ENCODE results near the gene DHRS7B. TPM values are rescaled to one million over a fixed set of nuclear protein-coding genes. Genes with fewer than 3 reads are reported as not detected.
"Not testable (repeated sequence)": the region's sequence is repeated elsewhere in the genome, so short reads cannot be mapped to it uniquely, and the experiment has no call there.

Gene DHRS7B
- total RNA-seq, 2 experiments from 2014 or later, result 18.8 to 19.0 TPM

GRCh38 chr17:21119919-21120249, 6.9 kb upstream of the DHRS7B start:
- Mint-ChIP-seq H3K4me1 (peaks cover 9% of the 10 kb centered on the region), H3K27ac (no peak overlapping the region), H3K4me3 (no peak overlapping the region)

GRCh38 chr17:21124086-21124485, 2.7 kb upstream of the DHRS7B start:
- no peaks in the 10 kb centered on the region for H3K9me3 Mint-ChIP-seq (ENCODE audit: low read depth)
- no peak overlapping the region for H3K27ac Mint-ChIP-seq
- peaks cover 2% of the 10 kb centered on the region for H3K36me3 Mint-ChIP-seq
- H3K27me3 Mint-ChIP-seq, result peaks cover 7% of the 10 kb centered on the region
- no peak for ATAC-seq
- DNase-seq, result no peak
- CTCF ChIA-PET, result no interaction called here
- no peak overlapping the region for H3K4me3 Mint-ChIP-seq
- H3K4me1 Mint-ChIP-seq, result peaks cover 36% of the 10 kb centered on the region

More at GRCh38 chr17:21119919-21120249, 6.9 kb upstream of the DHRS7B start:
- no peaks in the 10 kb centered on the region for H3K9me3 Mint-ChIP-seq (ENCODE audit: low read depth)
- CTCF ChIA-PET, result interaction anchor here (0.5 to 7.2 kb wide), 28 partner anchors 9 to 433 kb away, joined by 3 to 44 read pairs (median 4); partner anchors contain the start of genes TMEM11 and USP22
- no peak for DNase-seq
- peaks cover 10% of the 10 kb centered on the region for H3K27me3 Mint-ChIP-seq
- no peaks in the 10 kb centered on the region for H3K36me3 Mint-ChIP-seq
- ATAC-seq, result no peak

GRCh38 chr17:21124517-21124916, 2.2 kb upstream of the DHRS7B start:
- CTCF ChIA-PET; H3K36me3 Mint-ChIP-seq; ATAC-seq; H3K27ac Mint-ChIP-seq; H3K27me3 Mint-ChIP-seq; DNase-seq; H3K4me3 Mint-ChIP-seq; H3K9me3 Mint-ChIP-seq (ENCODE audit: low read depth): not testable (repeated sequence)
- H3K4me1 Mint-ChIP-seq, result peaks cover 34% of the 10 kb centered on the region

- DNase-seq (peak; percentile 68), ATAC-seq (no peak)
- CTCF ChIA-PET, result interaction anchor here (1.2 to 3.3 kb wide), 5 partner anchors 26 to 387 kb away, joined by 3 to 10 read pairs (median 6); partner anchors contain the start of gene USP22
- peaks cover 3% of the 10 kb centered on the region for H3K36me3 Mint-ChIP-seq
- H3K9me3 Mint-ChIP-seq (ENCODE audit: low read depth), result no peaks in the 10 kb centered on the region
- H3K4me3 Mint-ChIP-seq, result peak overlapping the region; percentile 98
- peak overlapping the region; percentile 95 for H3K27ac Mint-ChIP-seq
- peaks cover 29% of the 10 kb centered on the region for H3K4me1 Mint-ChIP-seq
- H3K27me3 Mint-ChIP-seq, result peaks cover 3% of the 10 kb centered on the region
These were observed 902 bp upstream of the DHRS7B start for GRCh38 chr17:21125862-21126261.

GRCh38 chr17:21127509-21128077, 829 bp downstream of the DHRS7B start:
- peaks cover 29% of the 10 kb centered on the region for H3K4me1 Mint-ChIP-seq
- CTCF ChIA-PET, result interaction anchor here (1.0 to 3.3 kb wide), 5 partner anchors 8 to 385 kb away, joined by 3 to 14 read pairs (median 10); no protein-coding TSS in a partner anchor

GRCh38 chr17:21129023-21129681, 2.4 kb downstream of the DHRS7B start:
- Mint-ChIP-seq H3K36me3 (peaks cover 17% of the 10 kb centered on the region), H3K4me1 (peaks cover 29% of the 10 kb centered on the region), H3K4me3 (no peak overlapping the region), H3K27me3 (no peaks in the 10 kb centered on the region), H3K27ac (no peak overlapping the region), H3K9me3 (ENCODE audit: low read depth) (peaks cover 6% of the 10 kb centered on the region)
- DNase-seq (no peak), ATAC-seq (no peak)
- CTCF ChIA-PET, result interaction anchor here (1.0 to 3.3 kb wide), 4 partner anchors 9 to 384 kb away, joined by 3 to 14 read pairs (median 7); no protein-coding TSS in a partner anchor

More at GRCh38 chr17:21127509-21128077, 829 bp downstream of the DHRS7B start:
- H3K27ac Mint-ChIP-seq, result peak overlapping the region; percentile 95
- no peak for ATAC-seq
- H3K4me3 Mint-ChIP-seq, result peak overlapping the region; percentile 98
- no peak for DNase-seq
- no peaks in the 10 kb centered on the region for H3K27me3 Mint-ChIP-seq
- H3K9me3 Mint-ChIP-seq (ENCODE audit: low read depth), result no peaks in the 10 kb centered on the region
- H3K36me3 Mint-ChIP-seq, result peaks cover 7% of the 10 kb centered on the region

- H3K4me3 Mint-ChIP-seq, result no peak overlapping the region
- no peak overlapping the region for H3K27ac Mint-ChIP-seq
- H3K4me1 Mint-ChIP-seq, result peaks cover 18% of the 10 kb centered on the region
- no peak for DNase-seq
- peaks cover 24% of the 10 kb centered on the region for H3K36me3 Mint-ChIP-seq
- H3K9me3 Mint-ChIP-seq (ENCODE audit: low read depth), result peaks cover 16% of the 10 kb centered on the region
- ATAC-seq, result no peak
- CTCF ChIA-PET, result no interaction called here
- no peaks in the 10 kb centered on the region for H3K27me3 Mint-ChIP-seq
These were observed 4.4 kb downstream of the DHRS7B start for GRCh38 chr17:21131137-21131536.

- no peak overlapping the region for H3K27ac Mint-ChIP-seq
- no peak for ATAC-seq
These were observed 5.7 kb downstream of the DHRS7B start for GRCh38 chr17:21132428-21132827.

GRCh38 chr17:21134559-21134958, 7.8 kb downstream of the DHRS7B start:
- peaks cover 19% of the 10 kb centered on the region for H3K9me3 Mint-ChIP-seq (ENCODE audit: low read depth)
- no peak overlapping the region for H3K27ac Mint-ChIP-seq
- H3K4me3 Mint-ChIP-seq, result no peak overlapping the region
- H3K4me1 Mint-ChIP-seq, result no peaks in the 10 kb centered on the region
- CTCF ChIA-PET, result interaction anchor here (1.1 kb wide), 1 partner anchor 16 kb away, joined by 4 read pairs; no protein-coding TSS in a partner anchor
- ATAC-seq (no peak), DNase-seq (no peak)
- H3K27me3 Mint-ChIP-seq, result no peaks in the 10 kb centered on the region
- H3K36me3 Mint-ChIP-seq, result peaks cover 31% of the 10 kb centered on the region

More at GRCh38 chr17:21132428-21132827, 5.7 kb downstream of the DHRS7B start:
- peaks cover 9% of the 10 kb centered on the region for H3K4me1 Mint-ChIP-seq
- CTCF ChIA-PET, result interaction anchor here (0.7 to 1.4 kb wide), 4 partner anchors 11 to 123 kb away, joined by 3 to 4 read pairs (median 4); no protein-coding TSS in a partner anchor
- no peak for DNase-seq
- no peaks in the 10 kb centered on the region for H3K27me3 Mint-ChIP-seq
- peaks cover 16% of the 10 kb centered on the region for H3K9me3 Mint-ChIP-seq (ENCODE audit: low read depth)
- H3K36me3 Mint-ChIP-seq, result peaks cover 24% of the 10 kb centered on the region
- H3K4me3 Mint-ChIP-seq, result no peak overlapping the region

GRCh38 chr17:21140911-21141310, 14.1 kb downstream of the DHRS7B start:
- Mint-ChIP-seq H3K27ac (no peak overlapping the region), H3K4me3 (no peak overlapping the region), H3K36me3 (peaks cover 24% of the 10 kb centered on the region), H3K27me3 (no peaks in the 10 kb centered on the region), H3K4me1 (peaks cover 2% of the 10 kb centered on the region), H3K9me3 (ENCODE audit: low read depth) (peaks cover 3% of the 10 kb centered on the region)
- no peak for ATAC-seq
- DNase-seq, result no peak
- CTCF ChIA-PET, result no interaction called here

- no peaks in the 10 kb centered on the region for H3K27me3 Mint-ChIP-seq
- peaks cover 3% of the 10 kb centered on the region for H3K9me3 Mint-ChIP-seq (ENCODE audit: low read depth)
- CTCF ChIA-PET, result no interaction called here
- H3K27ac Mint-ChIP-seq, result no peak overlapping the region
- H3K4me1 Mint-ChIP-seq, result peaks cover 2% of the 10 kb centered on the region
- H3K36me3 Mint-ChIP-seq, result peaks cover 28% of the 10 kb centered on the region
- ATAC-seq (no peak), DNase-seq (no peak)
- no peak overlapping the region for H3K4me3 Mint-ChIP-seq
These were observed 14.6 kb downstream of the DHRS7B start for GRCh38 chr17:21141331-21141730.

GRCh38 chr17:21142065-21142464, 15.3 kb downstream of the DHRS7B start:
- H3K36me3 Mint-ChIP-seq, result peaks cover 35% of the 10 kb centered on the region
- CTCF ChIA-PET, result not testable (repeated sequence)

GRCh38 chr17:21143695-21144094, 16.9 kb downstream of the DHRS7B start:
- H3K9me3 Mint-ChIP-seq (ENCODE audit: low read depth), result peaks cover 5% of the 10 kb centered on the region
- peaks cover 2% of the 10 kb centered on the region for H3K4me1 Mint-ChIP-seq
- no peak for ATAC-seq
- no peak for DNase-seq
- H3K27ac Mint-ChIP-seq, result no peak overlapping the region
- no peaks in the 10 kb centered on the region for H3K27me3 Mint-ChIP-seq
- no peak overlapping the region for H3K4me3 Mint-ChIP-seq
- CTCF ChIA-PET, result interaction anchor here (1.5 kb wide), 1 partner anchor 12 kb away, joined by 4 read pairs; no protein-coding TSS in a partner anchor
- H3K36me3 Mint-ChIP-seq, result peaks cover 38% of the 10 kb centered on the region

More at GRCh38 chr17:21142065-21142464, 15.3 kb downstream of the DHRS7B start:
- H3K27ac Mint-ChIP-seq; H3K4me1 Mint-ChIP-seq; ATAC-seq; H3K4me3 Mint-ChIP-seq; DNase-seq; H3K9me3 Mint-ChIP-seq (ENCODE audit: low read depth); H3K27me3 Mint-ChIP-seq: not testable (repeated sequence)

- not testable (repeated sequence) for H3K27me3 Mint-ChIP-seq; ATAC-seq; H3K9me3 Mint-ChIP-seq (ENCODE audit: low read depth); DNase-seq; H3K4me3 Mint-ChIP-seq; H3K4me1 Mint-ChIP-seq; H3K27ac Mint-ChIP-seq
- CTCF ChIA-PET, result interaction anchor here (1.5 kb wide), 1 partner anchor 12 kb away, joined by 4 read pairs; no protein-coding TSS in a partner anchor
- peaks cover 42% of the 10 kb centered on the region for H3K36me3 Mint-ChIP-seq
These were observed 17.5 kb downstream of the DHRS7B start for GRCh38 chr17:21144299-21144698.

Measured in activated CD8-positive, alpha-beta memory T cell treated with anti-CD3 and anti-CD28 coated beads, Interleukin-2, amount 10 ng/mL, durations not matched to agents 7 days and 5 days (primary cell).